Esophagus squamous epithelium (tissue), 4 donors: Measurements from ENCODE around the gene WEE1.

Source experiments
- CTCF ChIP-seq, 6 experiments: fragments of 450-650 bp in 4 of 6; fragments of 200-600 bp in 2 of 6; sonication (generic) in 2 of 6; IDR thresholded peaks; one replicate each; pipeline ENCODE4 v1.5.1; 2016 to 2019; ENCODE audit warnings: antibody characterized with exemption in 6 of 6, mild to moderate bottlenecking in 4 of 6, moderate library complexity in 4 of 6
- POLR2A ChIP-seq, 4 donors: fragments of 450-650 bp; IDR thresholded peaks; one replicate each; pipeline ENCODE4 v1.6.1; 2017; ENCODE audit warnings: antibody characterized with exemption in 4 of 4, mild to moderate bottlenecking in 4 of 4, moderate library complexity in 3 of 4

GRCh38 chr11:9573775-9574621 is 528 bp downstream of the WEE1 start:
- peak in 1 of 6 experiments; percentile 7 for TF ChIP-seq CTCF (IDR thresholded peaks at IDR 0.05)
- peak in 1 of 4 donors; percentile 61 for TF ChIP-seq POLR2A (IDR thresholded peaks at IDR 0.05)
